Measurements from ENCODE around the gene ATF7.

Gene ATF7

DNA sequence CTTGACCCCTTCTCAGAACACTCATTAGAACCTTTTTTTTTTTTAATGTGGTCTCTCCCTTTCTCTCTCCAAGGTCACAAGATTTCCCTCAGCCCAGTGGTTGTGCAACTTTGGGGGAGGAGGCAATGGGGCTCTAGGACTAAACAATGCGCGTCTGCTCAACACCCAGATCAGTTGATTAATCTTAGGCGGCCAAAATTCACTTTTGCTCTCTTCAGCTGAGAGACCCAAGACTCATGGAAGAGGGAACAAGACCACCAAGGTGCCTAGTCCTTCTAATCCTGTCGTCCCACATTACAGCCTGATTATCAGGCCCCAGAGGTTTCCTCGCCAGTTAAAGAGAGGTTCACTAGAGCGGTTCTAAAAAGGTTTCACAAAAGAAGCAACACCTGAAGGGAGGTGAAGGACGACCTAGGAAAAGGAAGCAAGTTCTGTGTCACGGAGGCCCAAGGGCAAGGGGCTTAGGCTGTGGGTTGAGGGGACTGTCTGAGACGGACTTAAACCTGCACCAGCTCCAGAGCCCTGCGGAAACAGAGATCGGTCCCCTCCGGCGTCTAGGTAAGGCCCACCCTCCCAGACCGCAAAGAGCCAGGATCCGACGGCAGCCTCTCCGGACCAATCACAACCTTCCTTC lies 125.9 kb downstream of the ATF7 start:
- DNase-seq (ENCODE audit: low spot score), result peak; percentile 52

DNA sequence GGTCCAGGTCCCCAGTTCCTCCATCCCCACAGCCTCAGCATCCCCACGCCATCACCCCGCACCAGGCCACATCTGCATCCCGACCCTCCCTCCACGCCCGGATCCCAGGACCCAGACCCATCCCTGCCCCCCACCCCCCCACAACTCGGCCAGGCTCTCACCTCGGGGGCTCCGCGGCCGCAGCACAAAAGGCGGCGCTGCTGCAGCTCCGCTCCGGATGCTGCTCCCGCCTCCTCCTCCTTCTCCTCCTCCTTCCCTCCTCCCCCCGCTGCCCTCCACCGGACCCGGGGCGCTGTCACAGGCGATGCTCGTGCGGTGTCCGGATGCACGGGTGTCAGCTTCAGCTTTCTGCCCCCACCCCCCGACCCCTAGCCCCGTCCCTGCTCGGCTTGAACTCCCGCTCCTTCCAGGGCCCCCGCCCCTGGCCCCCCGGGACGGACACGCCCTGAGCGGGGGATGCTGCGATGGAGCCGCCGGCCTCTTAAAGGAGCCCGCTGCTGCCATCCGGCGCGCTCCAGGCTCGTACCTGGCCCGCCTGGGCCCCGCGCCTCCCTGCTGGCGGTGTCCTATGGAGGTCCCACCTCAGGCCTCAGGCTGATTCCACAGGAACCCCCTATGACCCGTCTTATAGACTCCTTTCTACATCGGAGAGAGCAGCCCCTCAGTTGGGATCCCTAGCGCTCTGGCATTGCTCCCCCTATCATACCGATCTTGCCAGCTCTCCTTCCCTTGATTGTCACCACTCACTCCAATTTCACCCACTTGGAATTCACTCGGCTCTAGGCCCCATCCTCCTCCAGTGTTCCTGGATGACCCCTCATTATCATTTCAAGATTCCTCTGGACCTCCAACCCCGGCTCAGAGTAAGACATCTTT lies 126.7 kb downstream of the ATF7 start, which contains the start of gene MAP3K12:
Gene MAP3K12, minus strand, starts transcription at position 193 of the 876 bp plus-strand sequence. CDS start 12,067 bp downstream, outside the sequence.
- DNase-seq (ENCODE audit: low spot score), result peak; percentile 87

DNA sequence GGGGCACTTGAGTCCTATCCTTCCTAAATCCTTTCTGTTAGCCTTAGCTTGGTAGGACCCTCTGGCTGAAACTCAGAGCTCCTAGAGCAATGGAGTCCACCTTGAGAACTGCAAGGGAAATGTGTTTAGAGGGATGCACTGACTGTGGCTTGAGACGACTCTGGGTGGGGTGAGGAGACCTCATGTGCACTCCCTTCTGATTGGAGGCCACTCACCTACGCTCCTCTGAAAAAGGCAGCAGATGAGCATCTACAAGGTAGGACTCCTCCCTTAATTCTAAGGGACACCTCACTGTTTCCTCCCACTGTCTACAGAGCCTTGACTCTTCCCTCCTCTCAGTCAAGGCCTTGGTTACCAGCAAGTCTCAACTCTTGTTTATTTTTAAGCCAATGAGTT lies 127.9 kb downstream of the ATF7 start:
- no peak for DNase-seq (ENCODE audit: low spot score)

DNA sequence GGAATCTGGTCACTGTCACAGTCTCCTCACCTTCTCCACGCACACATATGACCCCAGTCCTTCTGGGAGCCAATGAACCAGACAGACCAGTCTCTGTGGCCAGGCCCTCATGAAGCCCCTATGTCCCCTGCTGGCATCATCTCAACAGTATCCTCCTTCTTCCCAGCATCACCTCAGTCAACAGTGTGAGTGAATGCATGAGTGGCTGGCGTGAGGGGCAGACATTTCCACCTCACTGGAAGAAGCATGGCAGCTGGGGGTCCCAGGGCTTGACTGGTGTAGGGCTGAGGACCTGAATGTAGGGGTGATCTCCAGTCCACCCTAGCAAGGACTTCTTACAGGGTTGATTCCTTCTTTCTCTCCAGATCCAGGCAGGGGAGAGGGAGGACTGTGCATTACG lies 128.7 kb downstream of the ATF7 start:
- no peak for DNase-seq (ENCODE audit: low spot score)

DNA sequence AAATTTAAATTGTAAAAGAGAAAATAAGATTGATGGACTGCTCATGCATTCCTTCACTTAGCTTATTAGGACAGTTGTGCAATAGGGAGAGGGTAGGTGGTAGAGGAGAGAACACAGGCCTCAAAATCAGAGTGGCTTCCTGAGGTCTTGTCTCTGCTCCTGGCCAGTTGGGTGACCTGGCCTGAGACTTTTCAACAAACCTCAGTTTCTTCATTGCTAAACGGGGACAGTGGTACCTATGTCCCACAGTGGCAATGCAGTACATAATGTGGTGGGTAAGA lies 129.5 kb downstream of the ATF7 start:
- no peak for DNase-seq (ENCODE audit: low spot score)

DNA sequence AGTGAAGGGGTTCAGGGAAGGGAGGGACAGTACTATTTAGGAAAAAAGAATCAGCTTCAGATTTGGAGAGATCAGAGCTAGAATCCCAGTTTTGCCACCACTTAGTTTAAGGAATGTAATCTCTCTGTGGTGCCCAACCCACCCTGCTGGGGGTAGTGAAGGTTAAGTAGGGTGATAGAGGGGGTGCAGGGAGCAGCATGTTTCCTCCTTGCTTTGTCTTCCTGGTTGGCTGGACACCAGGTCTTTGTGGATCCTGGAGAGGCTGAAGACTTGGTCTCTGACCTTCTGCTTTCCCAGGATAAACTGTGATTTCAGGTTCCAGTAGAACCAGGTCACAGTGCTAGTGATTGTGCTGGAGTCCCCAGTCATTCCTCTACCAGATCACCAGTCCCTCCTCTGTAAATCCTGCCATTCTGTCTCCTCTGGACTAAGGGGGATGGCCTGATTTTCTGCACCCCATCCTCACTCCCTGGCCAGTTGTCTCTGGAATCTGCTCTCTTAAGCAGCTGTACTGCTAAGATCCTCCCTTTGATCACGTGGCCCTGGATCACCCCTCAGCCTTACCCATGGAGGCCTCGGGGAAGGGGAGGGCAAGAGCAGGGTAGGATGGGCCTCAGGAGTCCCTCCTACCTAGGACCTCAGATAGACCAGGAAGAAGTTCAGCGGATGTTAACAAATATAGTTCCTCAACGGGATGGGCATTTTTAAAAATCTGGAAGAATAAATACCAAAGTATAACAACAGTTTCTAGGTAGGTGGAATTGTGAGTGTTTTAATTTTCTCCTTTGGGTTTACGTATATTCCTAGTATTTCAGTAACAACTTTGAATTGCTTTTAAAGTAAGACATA lies 130.1 kb downstream of the ATF7 start:
- peak; percentile 64 for DNase-seq (ENCODE audit: low spot score)

DNA sequence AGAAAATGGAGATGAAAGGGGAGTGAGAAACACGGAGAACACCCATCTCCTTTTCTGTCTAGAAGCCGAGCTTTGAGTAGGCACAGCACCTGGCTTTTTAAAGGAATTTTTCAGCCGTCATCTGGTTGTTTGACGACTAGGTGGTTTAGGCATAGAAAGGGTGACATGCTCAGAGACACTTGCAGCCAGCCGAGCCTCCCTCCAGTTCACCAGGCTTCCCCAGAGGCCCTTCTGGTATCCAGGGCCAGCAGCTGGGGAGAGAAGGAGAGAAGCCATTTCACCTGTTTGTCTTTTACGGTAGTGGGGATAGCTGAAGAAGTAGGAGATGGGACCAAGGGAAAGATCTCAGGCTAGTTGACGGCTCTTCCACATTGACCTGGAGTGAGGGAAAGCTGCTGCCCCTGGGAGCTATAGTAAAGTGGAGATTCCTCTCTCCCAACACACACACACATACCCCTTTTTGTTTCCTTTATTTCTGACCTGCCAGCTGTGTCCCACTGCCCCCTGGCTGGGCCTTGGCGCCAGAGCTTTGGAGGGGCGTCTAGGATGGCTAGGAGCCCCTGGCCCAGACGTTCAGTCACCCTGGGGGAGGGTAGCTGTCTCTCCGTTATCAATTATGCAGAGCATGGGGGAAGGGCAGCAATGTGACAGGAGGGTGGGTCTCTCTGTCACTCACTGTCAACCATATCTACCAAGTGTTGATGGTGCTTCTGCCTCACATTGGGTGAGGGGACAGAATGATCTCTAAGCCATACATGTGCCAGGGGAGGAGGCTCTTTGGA lies 132.4 kb downstream of the ATF7 start:
- DNase-seq (ENCODE audit: low spot score), result no peak

DNA sequence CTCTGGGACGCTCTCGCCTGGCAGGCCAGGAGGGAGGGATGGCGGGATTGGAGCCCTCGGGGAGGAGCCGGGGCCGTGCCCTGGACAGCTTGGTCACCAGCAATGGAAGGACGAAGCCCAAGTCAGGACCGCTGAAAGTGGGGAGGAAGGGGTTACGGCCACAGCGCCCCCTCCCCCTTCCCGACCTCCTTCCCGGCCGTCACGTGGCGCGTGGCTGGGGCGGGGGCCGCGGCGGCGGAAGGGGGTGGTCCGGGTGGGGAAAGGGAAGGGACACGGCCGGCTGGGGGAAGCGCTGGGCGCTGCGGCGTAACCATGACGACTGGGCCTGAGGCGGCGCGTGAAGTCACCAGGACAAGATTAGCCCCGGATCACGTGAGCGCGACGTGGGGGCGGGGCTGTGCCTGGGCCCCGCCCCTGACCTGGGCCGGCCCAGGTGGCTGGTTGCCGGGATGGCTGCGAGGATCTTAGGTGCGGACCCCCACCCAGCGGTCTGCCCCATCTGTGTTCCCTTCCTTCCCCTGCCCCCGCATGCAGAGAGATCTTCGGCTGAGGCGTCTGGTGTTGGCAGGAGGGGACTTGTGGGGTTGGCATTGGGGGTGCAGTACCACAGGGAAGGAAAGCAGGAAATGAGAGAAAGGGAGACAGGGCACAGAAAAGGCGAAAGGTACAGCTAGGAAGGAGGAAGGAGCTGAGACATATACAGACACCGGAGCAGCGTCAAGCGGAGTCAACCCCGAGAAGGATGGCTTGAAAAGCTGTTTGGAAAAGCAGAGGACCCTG lies 133.2 kb downstream of the ATF7 start:
- DNase-seq (ENCODE audit: low spot score), result peak; percentile 98

DNA sequence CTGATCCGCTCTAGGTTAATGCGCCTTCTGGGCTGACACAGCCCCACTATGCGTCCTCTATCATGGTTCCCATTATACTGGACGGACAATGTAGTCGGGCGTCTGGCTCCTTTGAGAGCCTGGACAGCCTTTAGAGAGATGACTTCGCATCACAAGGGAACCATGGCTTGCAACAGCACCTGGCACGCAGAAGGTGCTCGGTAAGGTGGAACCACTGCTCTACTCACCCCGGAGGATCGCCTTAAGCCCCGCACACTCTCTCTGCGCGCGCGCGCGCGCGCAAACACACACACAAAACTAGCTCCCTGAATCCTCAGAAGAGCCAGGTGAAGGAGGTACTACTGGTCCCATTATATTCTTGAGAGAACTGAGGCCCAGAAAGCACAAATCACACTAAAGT lies 134.0 kb downstream of the ATF7 start:
- DNase-seq (ENCODE audit: low spot score), result no peak

DNA sequence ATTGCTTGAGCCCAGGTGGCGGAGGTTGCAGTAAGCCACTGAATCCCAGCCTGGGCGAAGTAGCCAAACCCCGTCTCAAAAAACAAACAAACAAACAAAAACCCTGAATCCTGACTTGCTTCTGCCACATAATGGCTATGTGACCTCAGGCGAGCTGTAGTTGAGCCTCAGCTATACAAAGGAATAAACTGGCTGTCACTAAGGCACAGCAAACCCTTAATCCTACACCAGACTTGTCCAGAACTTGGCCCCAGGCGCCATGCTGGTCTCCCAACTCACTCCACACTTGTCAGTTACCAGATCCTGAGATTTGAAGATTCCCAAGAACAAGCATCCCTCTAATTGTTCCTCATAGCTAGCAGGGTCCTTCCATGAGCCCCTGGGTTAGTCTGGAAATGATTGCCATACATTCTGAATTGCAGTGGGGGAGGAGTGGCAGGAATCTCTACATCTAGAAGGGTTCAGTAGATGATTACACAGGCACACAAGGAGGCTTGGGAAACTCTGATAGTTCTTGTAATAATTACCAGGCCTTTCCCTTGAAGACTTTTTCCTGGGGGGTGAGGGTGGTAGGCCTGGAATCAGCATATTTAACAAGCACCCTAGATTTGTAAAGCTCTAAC lies 136.8 kb downstream of the ATF7 start:
- no peak for DNase-seq (ENCODE audit: low spot score)

DNA sequence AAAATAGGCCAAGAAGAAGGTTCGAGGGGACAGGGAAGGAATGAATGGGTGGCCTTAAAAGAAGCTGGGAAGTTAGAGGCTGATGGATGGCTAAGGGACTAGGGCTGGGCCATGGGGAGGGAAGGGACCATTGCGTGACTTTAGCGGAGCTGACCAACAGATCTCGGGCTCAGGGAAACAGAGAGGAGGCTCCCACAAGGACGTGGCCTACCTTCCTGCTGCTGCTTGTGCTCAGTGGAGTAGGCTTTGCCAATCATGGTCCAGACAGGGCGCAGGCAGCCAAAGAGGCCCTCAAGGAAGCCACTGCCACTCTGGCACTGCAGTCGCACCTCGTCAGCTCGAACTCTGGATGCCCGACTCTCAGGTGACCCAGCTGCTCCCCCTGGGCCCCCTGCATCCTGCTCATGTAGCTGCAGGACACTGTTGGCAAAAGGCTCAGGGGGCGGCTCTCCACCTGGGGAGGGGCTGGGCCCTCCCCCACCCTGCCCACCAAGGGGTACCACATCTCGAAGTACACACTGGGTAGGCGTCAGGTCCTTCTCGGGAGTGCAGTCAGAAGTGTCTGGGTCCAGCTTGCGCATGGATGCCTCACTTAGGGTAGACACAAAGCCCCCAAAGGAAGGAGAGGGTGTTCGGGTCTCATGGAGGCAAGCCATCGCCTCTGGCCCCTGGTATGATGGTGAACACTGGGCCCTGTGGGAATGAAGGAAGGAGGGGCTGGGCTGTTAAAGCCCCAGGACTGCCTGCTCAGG lies 139.3 kb downstream of the ATF7 start:
- no peak for DNase-seq (ENCODE audit: low spot score)

DNA sequence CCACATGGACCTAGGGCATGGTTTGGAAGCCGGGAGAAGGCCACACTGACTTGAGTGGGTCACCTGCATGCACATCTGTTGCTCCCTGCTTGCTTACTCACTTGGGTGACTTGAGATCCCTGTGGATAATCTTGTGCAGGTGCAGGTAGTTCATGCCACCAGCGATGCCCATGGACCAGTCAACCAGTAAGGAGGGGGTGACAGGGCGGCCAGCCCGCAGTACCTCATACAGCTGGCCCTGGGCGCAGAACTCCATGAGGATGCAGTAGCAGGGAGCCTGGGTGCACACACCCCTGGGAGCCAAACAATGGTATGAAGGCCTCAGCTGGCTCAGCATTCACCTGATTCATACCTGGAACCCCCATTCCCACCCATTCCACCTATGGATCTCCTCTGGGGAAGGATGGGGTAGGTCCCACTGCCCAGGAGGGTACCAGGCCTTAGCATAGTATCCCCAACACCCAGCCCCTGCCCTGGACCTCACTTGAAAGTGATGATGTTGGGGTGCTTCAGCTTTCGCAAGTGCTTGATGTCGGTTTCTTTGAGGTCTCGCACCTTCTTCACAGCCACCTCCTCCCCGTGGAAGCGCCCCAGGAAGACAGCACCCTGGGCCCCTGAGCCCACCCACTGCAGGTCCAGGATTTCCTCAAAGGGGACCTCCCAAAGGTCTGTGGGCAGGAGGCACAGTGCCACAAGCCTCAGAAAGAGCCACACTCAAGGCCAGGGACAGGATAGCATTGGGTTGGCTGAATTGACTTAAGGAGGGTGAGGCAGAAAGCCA lies 140.0 kb downstream of the ATF7 start:
- DNase-seq (ENCODE audit: low spot score), result no peak

DNA sequence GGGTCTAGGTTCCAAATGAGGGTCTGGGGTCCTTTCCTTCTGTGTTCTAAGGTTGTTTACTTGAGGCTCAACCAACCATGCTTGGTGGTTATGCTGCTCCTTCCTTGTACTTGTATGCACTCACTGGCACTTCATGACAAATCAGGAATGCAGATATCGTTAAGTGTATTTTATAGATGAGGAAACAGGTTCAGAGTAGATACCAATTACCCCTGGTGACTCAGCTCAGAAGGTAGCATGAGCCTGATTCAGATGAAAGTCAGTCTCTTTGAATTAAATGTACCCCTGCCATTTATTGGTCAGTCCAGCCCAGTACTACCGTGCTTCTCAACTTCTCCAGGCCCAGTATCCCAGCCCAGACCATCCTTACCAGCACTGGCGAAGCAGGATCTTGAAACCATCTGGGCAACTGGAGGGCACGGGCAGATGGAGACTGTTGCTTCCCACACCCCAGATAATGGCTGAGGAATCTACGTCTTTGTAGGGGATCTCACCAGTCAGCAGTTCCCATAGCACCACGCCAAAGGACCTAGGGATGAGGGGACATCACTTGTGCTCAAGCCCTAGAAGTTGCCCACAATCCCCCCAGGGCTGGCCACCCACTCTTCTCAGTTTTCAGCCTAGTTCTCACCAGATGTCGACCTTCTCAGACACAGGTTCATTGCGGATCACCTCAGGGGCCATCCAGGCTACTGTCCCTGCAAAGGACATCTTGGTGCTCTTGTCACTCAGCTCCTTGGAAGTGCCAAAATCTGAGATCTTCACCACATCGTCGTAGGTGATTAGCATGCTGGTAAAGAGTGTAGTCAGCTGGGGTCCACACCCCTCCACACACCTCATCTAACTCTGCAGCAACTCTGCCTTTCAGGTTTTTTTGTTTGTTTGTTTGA lies 141.3 kb downstream of the ATF7 start:
- DNase-seq (ENCODE audit: low spot score), result no peak

DNA sequence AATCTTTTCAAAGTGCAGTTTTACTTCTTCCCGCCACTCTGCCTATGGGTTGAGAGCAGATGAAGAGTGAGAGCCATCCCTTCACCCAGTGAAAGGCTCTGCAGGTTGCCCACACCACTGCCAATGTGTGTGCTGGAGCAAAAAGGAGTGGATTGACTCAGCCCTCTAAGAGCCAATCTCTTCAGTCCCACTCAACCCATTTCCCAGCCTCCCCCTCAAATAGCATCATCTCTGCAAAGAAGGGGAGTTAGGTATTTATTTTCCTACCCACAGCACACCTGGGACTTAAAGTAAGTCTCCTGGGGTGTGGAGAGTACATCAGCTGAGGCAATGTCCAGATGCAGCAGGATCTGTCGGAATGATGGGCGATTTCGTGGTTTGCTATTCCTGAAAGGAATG lies 142.2 kb downstream of the ATF7 start:
- no peak for DNase-seq (ENCODE audit: low spot score)

DNA sequence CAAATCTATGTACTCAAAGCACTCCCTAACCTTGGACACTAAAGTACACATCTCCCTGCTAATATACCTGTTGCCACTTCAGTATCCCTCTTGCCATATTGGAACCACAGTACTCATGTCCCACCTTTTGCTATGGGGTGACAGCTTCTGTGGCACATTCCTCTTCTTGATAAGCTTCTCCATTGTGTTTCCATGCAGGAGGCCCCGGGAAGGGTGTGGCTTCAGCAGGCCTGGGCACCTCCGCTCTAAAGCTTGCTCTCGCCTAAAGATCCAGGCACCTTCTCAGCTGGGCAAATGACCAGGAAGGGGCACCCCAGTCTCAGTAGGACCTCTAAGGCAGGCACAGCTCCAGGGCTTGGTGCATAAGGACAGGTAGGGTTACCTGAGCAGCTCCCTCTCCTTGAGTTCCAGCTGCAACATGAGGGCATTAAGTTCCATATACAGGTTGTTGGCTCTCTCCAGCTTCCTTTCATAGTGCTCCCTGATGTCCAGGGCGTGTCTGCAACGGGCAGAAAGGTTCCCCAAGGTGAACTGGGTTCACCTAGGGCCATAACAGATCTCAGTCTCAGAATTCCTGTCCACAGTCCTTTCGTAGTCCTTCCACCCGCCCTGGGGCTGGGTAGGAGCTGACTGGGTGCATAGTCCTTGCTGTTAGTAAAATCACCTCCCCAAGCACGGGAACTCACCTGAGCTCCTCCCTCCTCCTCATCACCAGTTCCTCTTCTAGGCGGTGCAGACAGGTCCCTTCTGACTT lies 142.8 kb downstream of the ATF7 start:
- no peak for DNase-seq (ENCODE audit: low spot score)

DNA sequence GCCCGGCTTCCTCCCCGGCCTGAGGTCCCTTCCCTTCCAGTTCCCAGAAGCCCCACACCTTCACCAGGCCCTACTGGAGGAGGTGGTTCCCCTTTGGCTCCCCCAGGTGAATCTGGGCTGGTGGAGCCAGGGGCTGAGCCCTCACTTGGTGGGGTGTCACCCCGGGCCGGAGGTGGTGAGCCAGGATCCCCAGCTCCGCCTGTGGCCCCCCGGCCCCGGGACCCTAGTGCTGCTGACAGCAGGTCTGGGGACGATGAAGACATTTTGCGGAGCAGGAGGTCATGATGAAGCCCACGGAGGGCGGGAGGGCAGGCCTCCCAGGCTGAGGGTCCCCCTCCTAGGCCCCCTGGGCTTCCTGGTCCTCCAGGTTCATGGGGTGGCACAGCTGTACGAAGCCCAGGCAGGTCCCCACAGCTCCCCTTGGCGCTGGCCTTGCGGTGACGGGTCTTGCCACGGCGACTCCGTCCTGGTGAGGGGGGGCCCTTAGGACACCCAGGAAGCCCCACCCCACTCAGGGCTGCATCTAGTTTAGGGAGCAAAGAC lies 143.5 kb downstream of the ATF7 start:
- no peak for DNase-seq (ENCODE audit: low spot score)

DNA sequence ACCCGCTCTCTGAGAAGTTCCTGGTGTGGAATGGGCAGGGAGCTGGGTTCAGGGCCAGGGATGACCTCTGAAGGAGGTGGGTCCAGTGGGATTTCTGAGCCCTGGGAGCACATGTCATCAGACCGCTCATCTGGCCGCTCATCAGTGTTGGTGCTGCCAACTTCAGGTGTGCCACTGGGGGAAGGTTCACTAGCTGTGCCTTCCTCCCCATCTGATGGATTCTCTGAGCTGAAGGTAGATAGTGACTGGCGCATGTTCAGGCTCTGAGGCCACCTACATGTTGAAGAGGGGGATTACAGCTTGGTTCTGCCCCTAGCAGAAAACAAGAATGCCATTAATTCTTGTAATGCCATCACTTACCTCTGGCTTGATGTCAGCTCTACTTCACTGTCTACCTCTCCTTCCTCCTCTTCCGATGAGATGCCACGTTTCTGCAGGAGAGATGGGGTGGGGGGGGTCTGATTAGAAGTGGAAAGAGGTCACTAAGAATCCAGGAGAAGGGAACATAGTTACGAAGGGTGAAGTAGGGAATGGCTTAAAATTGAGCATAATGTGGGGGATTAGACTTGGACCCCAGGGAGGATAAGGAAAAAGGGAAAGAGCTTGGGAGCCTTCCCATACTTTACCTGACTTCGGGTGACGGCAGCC lies 144.1 kb downstream of the ATF7 start:
- no peak for DNase-seq (ENCODE audit: low spot score)

All from Ammon's horn (tissue), 1 donor.